Type B pancreatic cell (in vitro differentiated cells): ENCODE measurements around the gene HEPHL1. TPM values are rescaled to one million over a fixed set of nuclear protein-coding genes. Genes with fewer than 3 reads are reported as not detected.

Experiments used
- DNase-seq: peaks from one replicate; pipeline ENCODE4 v3.0.0; 2021; ENCODE audit warnings: mixed read lengths; ENCODE audit not compliant: unreplicated experiment; ENCODE audit errors: extremely low spot score
- H3K27ac Mint-ChIP-seq: 2 replicates; pipeline ENCODE4 v1.8.0; 2021; ENCODE audit warnings: mild to moderate bottlenecking, mixed read lengths
- H3K27me3 Mint-ChIP-seq: 2 replicates; pipeline ENCODE4 v1.8.0; 2021; ENCODE audit warnings: mixed read lengths
- H3K36me3 Mint-ChIP-seq: 2 replicates; pipeline ENCODE4 v1.8.0; 2021; ENCODE audit warnings: mixed read lengths
- H3K4me1 Mint-ChIP-seq: one replicate; pipeline ENCODE4 v1.8.0; 2021; ENCODE audit warnings: mixed read lengths; ENCODE audit not compliant: unreplicated experiment
- H3K4me3 Mint-ChIP-seq: 2 replicates; pipeline ENCODE4 v1.8.0; 2021; ENCODE audit warnings: mild to moderate bottlenecking, mixed read lengths
- H3K9me3 Mint-ChIP-seq: 2 replicates; pipeline ENCODE4 v1.8.0; 2021; ENCODE audit warnings: mixed read lengths
- total RNA-seq: library from RNA; stranded (reverse); gene quantifications from 2 replicates; pipeline ENCODE4 v1.2.1, GENCODE V29; 2021; ENCODE audit warnings: low replicate concordance
- TF ChIP-seq, protein P1 (sequence below): fragments of 200-600 bp; sonication (generic); conservative IDR thresholded peaks from 2 replicates; pipeline ENCODE4 v1.5.0; 2021; ENCODE audit warnings: antibody characterized with exemption, mild to moderate bottlenecking

The HEPHL1 gene
- total RNA-seq, 1 donor from 2014 or later, result not detected

DNA sequence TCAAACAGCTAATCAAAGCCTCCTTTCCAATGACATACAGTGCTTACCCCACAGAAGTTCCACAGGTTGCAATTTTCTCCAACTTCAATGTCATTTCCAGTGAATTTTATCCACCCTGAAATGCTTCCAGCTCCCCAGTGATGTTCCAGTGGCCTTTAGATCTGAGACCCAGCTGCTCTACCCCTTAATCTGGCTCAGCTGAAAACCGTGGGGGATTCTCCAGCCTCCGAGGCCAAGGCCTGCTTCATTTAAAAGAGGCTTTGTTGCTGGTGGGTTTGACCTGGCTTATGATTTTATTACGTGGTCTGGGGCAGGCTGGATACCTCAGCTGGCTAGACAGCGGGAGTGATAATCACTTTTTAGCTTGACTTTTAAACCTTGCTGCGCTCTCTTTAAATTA, 10.9 kb downstream of the HEPHL1 start:
- no peak overlapping the region for H3K4me3 Mint-ChIP-seq
- H3K4me1 Mint-ChIP-seq, result no peaks in the 10 kb centered on the region
- TF ChIP-seq, protein P1, sequence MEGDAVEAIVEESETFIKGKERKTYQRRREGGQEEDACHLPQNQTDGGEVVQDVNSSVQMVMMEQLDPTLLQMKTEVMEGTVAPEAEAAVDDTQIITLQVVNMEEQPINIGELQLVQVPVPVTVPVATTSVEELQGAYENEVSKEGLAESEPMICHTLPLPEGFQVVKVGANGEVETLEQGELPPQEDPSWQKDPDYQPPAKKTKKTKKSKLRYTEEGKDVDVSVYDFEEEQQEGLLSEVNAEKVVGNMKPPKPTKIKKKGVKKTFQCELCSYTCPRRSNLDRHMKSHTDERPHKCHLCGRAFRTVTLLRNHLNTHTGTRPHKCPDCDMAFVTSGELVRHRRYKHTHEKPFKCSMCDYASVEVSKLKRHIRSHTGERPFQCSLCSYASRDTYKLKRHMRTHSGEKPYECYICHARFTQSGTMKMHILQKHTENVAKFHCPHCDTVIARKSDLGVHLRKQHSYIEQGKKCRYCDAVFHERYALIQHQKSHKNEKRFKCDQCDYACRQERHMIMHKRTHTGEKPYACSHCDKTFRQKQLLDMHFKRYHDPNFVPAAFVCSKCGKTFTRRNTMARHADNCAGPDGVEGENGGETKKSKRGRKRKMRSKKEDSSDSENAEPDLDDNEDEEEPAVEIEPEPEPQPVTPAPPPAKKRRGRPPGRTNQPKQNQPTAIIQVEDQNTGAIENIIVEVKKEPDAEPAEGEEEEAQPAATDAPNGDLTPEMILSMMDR, result no peak
- DNase-seq, result no peak
- H3K27ac Mint-ChIP-seq, result no peak overlapping the region
- H3K27me3 Mint-ChIP-seq, result no peaks in the 10 kb centered on the region
- H3K9me3 Mint-ChIP-seq, result peaks cover 5% of the 10 kb centered on the region
- no peaks in the 10 kb centered on the region for H3K36me3 Mint-ChIP-seq

DNA sequence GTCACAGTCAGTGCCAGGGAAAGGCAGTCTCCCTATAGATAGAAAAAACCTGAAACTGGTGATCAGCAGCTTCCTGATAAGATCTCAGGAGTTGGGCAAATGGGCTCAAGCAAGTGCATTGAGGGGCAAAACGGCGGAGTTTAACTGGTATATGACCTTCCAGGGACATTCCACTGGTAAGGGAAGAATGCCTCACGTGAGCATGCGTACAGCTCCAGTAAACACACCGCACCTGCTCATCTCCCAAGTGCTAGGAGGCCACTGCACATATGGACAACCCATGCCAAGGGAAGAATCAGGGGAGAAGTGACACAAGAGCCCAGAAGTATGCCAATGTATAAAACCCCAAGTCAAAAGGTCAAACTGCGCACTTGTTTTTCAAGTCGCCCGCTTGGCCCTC, 11.6 kb downstream of the HEPHL1 start:
- H3K4me3 Mint-ChIP-seq, result no peak overlapping the region
- H3K27me3 Mint-ChIP-seq, result no peaks in the 10 kb centered on the region
- TF ChIP-seq, protein P1, result no peak
- DNase-seq, result no peak
- H3K27ac Mint-ChIP-seq, result no peak overlapping the region
- H3K4me1 Mint-ChIP-seq, result no peaks in the 10 kb centered on the region
- H3K9me3 Mint-ChIP-seq, result peaks cover 5% of the 10 kb centered on the region
- H3K36me3 Mint-ChIP-seq, result no peaks in the 10 kb centered on the region

GRCh38 chr11:94034207-94034606, 13.1 kb downstream of the HEPHL1 start:
- Mint-ChIP-seq H3K4me1 (no peaks in the 10 kb centered on the region), H3K4me3 (no peak overlapping the region), H3K9me3 (peaks cover 5% of the 10 kb centered on the region), H3K27me3 (no peaks in the 10 kb centered on the region), H3K27ac (no peak overlapping the region), H3K36me3 (no peaks in the 10 kb centered on the region)
- DNase-seq, result no peak
- TF ChIP-seq, protein P1, result no peak

- H3K36me3 Mint-ChIP-seq, result no peaks in the 10 kb centered on the region
- no peaks in the 10 kb centered on the region for H3K4me1 Mint-ChIP-seq
- TF ChIP-seq, protein P1, result no peak
- H3K27ac Mint-ChIP-seq, result no peak overlapping the region
- H3K4me3 Mint-ChIP-seq, result no peak overlapping the region
- peaks cover 5% of the 10 kb centered on the region for H3K9me3 Mint-ChIP-seq
- no peak for DNase-seq
- H3K27me3 Mint-ChIP-seq, result no peaks in the 10 kb centered on the region
These were observed 14.9 kb downstream of the HEPHL1 start for GRCh38 chr11:94036096-94036495.

DNA sequence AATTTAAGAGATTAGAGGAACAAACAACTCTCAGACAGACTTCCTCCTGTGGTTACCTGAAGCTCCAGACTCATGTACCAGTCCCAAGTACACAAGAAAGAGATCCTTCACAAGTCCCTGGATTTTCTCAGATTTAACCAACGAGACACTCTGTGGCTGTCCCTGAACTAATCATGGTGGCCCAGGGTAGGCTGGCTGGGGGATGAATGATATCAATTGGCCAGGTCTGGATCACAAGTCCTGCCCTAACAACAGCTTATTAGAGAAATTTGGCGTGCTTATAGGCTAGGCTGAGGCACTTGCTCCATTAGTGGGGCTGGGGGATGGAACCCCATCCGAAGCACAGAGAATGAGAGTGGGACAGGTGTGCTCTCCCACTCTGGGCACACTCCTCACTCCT, 22.1 kb downstream of the HEPHL1 start:
- Mint-ChIP-seq H3K9me3 (no peaks in the 10 kb centered on the region), H3K36me3 (no peaks in the 10 kb centered on the region), H3K27ac (no peak overlapping the region), H3K4me1 (no peaks in the 10 kb centered on the region), H3K27me3 (peaks cover 3% of the 10 kb centered on the region), H3K4me3 (no peak overlapping the region)
- no peak for DNase-seq
- TF ChIP-seq, protein P1, result no peak

GRCh38 chr11:94046796-94047195, 25.6 kb downstream of the HEPHL1 start:
- H3K4me1 Mint-ChIP-seq, result no peaks in the 10 kb centered on the region

More at GRCh38 chr11:94046796-94047195, 25.6 kb downstream of the HEPHL1 start:
- TF ChIP-seq, protein P1, result no peak
- DNase-seq, result no peak
- H3K27me3 Mint-ChIP-seq, result peaks cover 3% of the 10 kb centered on the region
- H3K27ac Mint-ChIP-seq, result no peak overlapping the region
- no peak overlapping the region for H3K4me3 Mint-ChIP-seq
- H3K36me3 Mint-ChIP-seq, result no peaks in the 10 kb centered on the region
- H3K9me3 Mint-ChIP-seq, result no peaks in the 10 kb centered on the region
